K562 (cell line): ENCODE data around the gene IMMP2L. TPM values are rescaled to one million over a fixed set of nuclear protein-coding genes. Genes with fewer than 3 reads are reported as not detected.

Experiments used
- ATAC-seq: fragments of 200-7000 bp; cut with Tn5 transposase; 3 replicates; pipeline ENCODE4 v1.9.1; 2020; ENCODE audit warnings: moderate library complexity
- BruUV-seq: library from RNA; stranded (reverse); fragments of 400-500 nt; replicated peaks from 2 replicates; lab custom pipeline; 2021; lab: Mats Ljungman, UMichigan
- CTCF ChIA-PET: fragments of 300-600 bp; formaldehyde crosslinking; extraction: SDS; loops from one replicate; lab custom pipeline; 2021; ENCODE audit warnings: low intra/inter-chr PET ratio; lab: Yijun Ruan, JAX
- POLR2A ChIA-PET: fragments of 300-600, 350-650 bp; sonication (Branson Sonifier 250); formaldehyde crosslinking; extraction: SDS; loops from one replicate; lab custom pipeline; 2021; ENCODE audit warnings: antibody characterized with exemption, inconsistent platforms; lab: Yijun Ruan, JAX
- DNase-seq, 4 experiments: peaks; one replicate each; pipeline versions ENCODE4 v3.0.0 to v3.0.0-alpha.2; 2011 to 2018; ENCODE audit warnings: low spot score in 3 of 4, mixed read lengths in 3 of 4; ENCODE audit errors: extremely low read depth in 1 of 4
- FAIRE-seq: peaks from 2 replicates; lab custom pipeline; 2011; peaks lifted over from hg19 to GRCh38; lab: Jason Lieb, UNC
- H2AFZ ChIP-seq: 2 replicates; pipeline ENCODE4 v1.6.0; 2011; ENCODE audit warnings: low read depth, low read length, control low read depth, inconsistent platforms
- H3K27ac ChIP-seq: fragments of 200-600 bp; 3 replicates; pipeline ENCODE4 v1.8.0; 2011; ENCODE audit warnings: low read depth, mild to moderate bottlenecking, control low read depth, inconsistent platforms, low read length, moderate library complexity, mixed read lengths; ENCODE audit errors: extremely low read depth
- H3K27me3 ChIP-seq, 2 experiments: fragments of 300-600 bp in 1 of 2; 2 replicates in 1 of 2; 3 replicates in 1 of 2; pipeline versions ENCODE4 v1.6.0 to v1.8.0; 2011; ENCODE audit warnings: inconsistent platforms in 2 of 2, low read length in 2 of 2, mild to moderate bottlenecking in 1 of 2, mixed read lengths in 1 of 2, moderate library complexity in 1 of 2; ENCODE audit not compliant: control insufficient read depth in 2 of 2, insufficient read depth in 2 of 2
- H3K36me3 ChIP-seq: fragments of 300-600 bp; 3 replicates; pipeline ENCODE4 v1.8.0; 2011; ENCODE audit warnings: mild to moderate bottlenecking, low read length, inconsistent platforms; ENCODE audit not compliant: control insufficient read depth, insufficient read depth
- H3K4me1 ChIP-seq, 2 experiments: fragments of 200-600 bp in 1 of 2; replicated peaks in 1 of 2; 2 replicates in 1 of 2; 3 replicates in 1 of 2; pipeline versions ENCODE4 v1.5.1 to v1.8.0; 2011; ENCODE audit warnings: inconsistent platforms in 2 of 2, low read length in 2 of 2, mild to moderate bottlenecking in 1 of 2, mixed read lengths in 1 of 2, moderate library complexity in 1 of 2; ENCODE audit not compliant: control insufficient read depth in 2 of 2, insufficient read depth in 2 of 2
- H3K4me2 ChIP-seq: 2 replicates; pipeline ENCODE4 v1.6.1; 2011; ENCODE audit warnings: low read length, control low read depth, inconsistent platforms, mixed read lengths; ENCODE audit not compliant: insufficient read depth
- H3K4me3 ChIP-seq: fragments of 200-600 bp; sonication (generic), shearing (Covaris generic); 2 replicates; pipeline ENCODE4 v1.5.1; 2016; ENCODE audit warnings: control low read depth, inconsistent platforms
- H3K79me2 ChIP-seq: fragments of 200-600 bp; 3 replicates; pipeline ENCODE4 v1.8.0; 2011; ENCODE audit warnings: low read length, inconsistent platforms; ENCODE audit not compliant: control insufficient read depth, insufficient read depth
- H3K9ac ChIP-seq, 2 experiments: 2 replicates each; pipeline versions ENCODE4 v1.6.0 to v1.6.1; 2011; ENCODE audit warnings: low read depth in 2 of 2, low read length in 2 of 2, control low read depth in 1 of 2, inconsistent platforms in 1 of 2, mild to moderate bottlenecking in 1 of 2, mixed read lengths in 1 of 2; ENCODE audit not compliant: insufficient read depth in 1 of 2
- H3K9me1 ChIP-seq: one replicate; pipeline ENCODE4 v1.6.0; 2011; ENCODE audit warnings: inconsistent platforms, mild to moderate bottlenecking, low read length, moderate library complexity; ENCODE audit not compliant: control insufficient read depth, insufficient read depth
- H3K9me3 ChIP-seq: replicated peaks from 2 replicates; pipeline ENCODE4 v1.5.1; 2011; ENCODE audit warnings: low read depth, low read length, inconsistent platforms; ENCODE audit not compliant: control insufficient read depth, insufficient read depth
- H4K20me1 ChIP-seq: replicated peaks from 2 replicates; pipeline ENCODE4 v1.6.1; 2011; ENCODE audit warnings: low read length, inconsistent platforms, mixed read lengths; ENCODE audit not compliant: control insufficient read depth, insufficient read depth
- ELF1 ChIP-seq: fragments of 200-800 bp; sonication (Bioruptor generic); IDR thresholded peaks from 2 replicates; pipeline ENCODE4 v1.6.1; 2016; ENCODE audit warnings: missing genetic modification characterization, missing compliant biosample characterization
- ELF4 ChIP-seq: fragments of 450-650 bp; formaldehyde crosslinking; IDR thresholded peaks from 2 replicates; pipeline ENCODE4 v1.4.0; 2022; ENCODE audit warnings: missing genetic modification characterization
- HMG20B ChIP-seq: fragments of 250-450 bp; sonication (Bioruptor Pico); IDR thresholded peaks from 2 replicates; pipeline ENCODE4 v1.5.0; 2021; ENCODE audit warnings: mild to moderate bottlenecking
- HNRNPH1 ChIP-seq: fragments of 200-400 bp; formaldehyde crosslinking; optimal IDR thresholded peaks from 2 replicates; pipeline ENCODE3; 2017; ENCODE audit warnings: low read depth, mild to moderate bottlenecking, low read length, moderate library complexity
- NCOA6 ChIP-seq: fragments of 450-650 bp; IDR thresholded peaks from 2 replicates; pipeline ENCODE4 v1.6.1; 2017; ENCODE audit warnings: mild to moderate bottlenecking
- NFE2 ChIP-seq: IDR thresholded peaks from 2 replicates; pipeline ENCODE4 v1.6.1; 2014; ENCODE audit warnings: antibody characterized with exemption, low read depth
- NFXL1 ChIP-seq: fragments of 450-650 bp; formaldehyde crosslinking; IDR thresholded peaks from 2 replicates; pipeline ENCODE4 v1.4.0; 2021; ENCODE audit warnings: mild to moderate bottlenecking
- TARDBP ChIP-seq: fragments of 450-650 bp; IDR thresholded peaks from 2 replicates; pipeline ENCODE4 v1.6.1; 2016
- TCF3 ChIP-seq: sonication (generic); formaldehyde crosslinking; IDR thresholded peaks from 2 replicates; pipeline ENCODE4 v1.4.0; 2020; ENCODE audit warnings: mild to moderate bottlenecking, missing genetic modification reagents
- ZKSCAN1 ChIP-seq: fragments of 150-350 bp; IDR thresholded peaks from 2 replicates; pipeline ENCODE4 v1.6.1; 2016; ENCODE audit warnings: low read depth, low read length
- ZNF584 ChIP-seq: fragments of 200-800 bp; sonication (Bioruptor generic); IDR thresholded peaks from 2 replicates; pipeline ENCODE4 v1.6.1; 2016; ENCODE audit warnings: low read depth, mild to moderate bottlenecking, missing genetic modification characterization, missing compliant biosample characterization
- WGBS: fragments of 100-300 bp; shearing (Covaris generic); methylation state at CpG from one replicate; pipeline ENCODE4 v1.1.6; 2016; ENCODE audit warnings: low coverage, mixed read lengths; ENCODE audit not compliant: insufficient coverage; ENCODE audit errors: missing lambda C conversion rate; 5-methylcytosine and 5-hydroxymethylcytosine counted together
- in situ Hi-C: fragments of 300-500 bp; cut with MboI; formaldehyde crosslinking; loops from 4 replicates; pipeline ENCODE4 v1.15.0; 2018; ENCODE audit warnings: inconsistent platforms, mixed read lengths
- intact Hi-C: fragments of 100-400 bp; cut with micrococcal nuclease; formaldehyde crosslinking; loops from 2 replicates; pipeline ENCODE4 v1.14.2; 2022
- polyA plus RNA-seq, 8 experiments: library from polyadenylated mRNA; depleted of rRNA in 4 of 8; stranded (reverse) in 5 of 8; unstranded in 3 of 8; fragments of >200 nt; fragmentation: Nextera tagmentation in 2 of 8; fragmentation: Illumina TruSeq in 1 of 8; extraction: Ambion mirVana in 2 of 8; extraction: Trizol in 1 of 8; gene quantifications; 2 replicates each; pipeline versions ENCODE4 v1.2.1 to v1.2.3, GENCODE V29; 2011 to 2014; ENCODE audit warnings: inconsistent platforms in 1 of 8, missing spikeins in 1 of 8
- total RNA-seq, 7 experiments: library from RNA; depleted of rRNA in 6 of 7; stranded (reverse); fragments of >200 nt in 6 of 7; fragmentation: Illumina TruSeq in 2 of 7; extraction: Trizol in 2 of 7; gene quantifications; 2 replicates each; pipeline versions ENCODE4 v1.2.1 to v1.2.3, GENCODE V29; 2011 to 2021; ENCODE audit warnings: low replicate concordance in 1 of 7

The IMMP2L gene
- total and polyA plus RNA-seq, 9 of the 15 experiments (the other 6 are each of a cell fraction or from before 2014, with no cell fraction given): 29.7 to 116 (median 53.0) TPM

GRCh38 chr7:111554086-111554485 is 8.2 kb downstream of the IMMP2L start (continued):
- TF ChIP-seq ELF4 (CRISPR knock-in tag) (no peak), HMG20B (no peak), TCF3 (CRISPR knock-in tag) (no peak), HNRNPH1 (no peak)

GRCh38 chr7:111541067-111541466 is 21.2 kb downstream of the IMMP2L start:
- in situ Hi-C loops: no loop called here
- H3K36me3 ChIP-seq: peaks cover 23% of the 10 kb centered on the region; the same call in 2 of the 3 replicates
- H3K9me1 ChIP-seq: no peaks in the 10 kb centered on the region
- no peaks in the 10 kb centered on the region for H3K4me1 ChIP-seq
- ATAC-seq (no peak), DNase-seq (no peak), FAIRE-seq (no peak)
- ChIA-PET POLR2A (interaction anchor here (0.9 to 1.1 kb wide), 2 partner anchors 20 to 21 kb away, joined by 3 to 4 read pairs; partner anchors contain the start of gene IMMP2L), CTCF (no interaction called here)
- H3K4me3 ChIP-seq: no peak overlapping the region
- H3K9ac ChIP-seq: no peak overlapping the region
- H3K9me3 ChIP-seq: no peaks in the 10 kb centered on the region
- H3K4me2 ChIP-seq: no peak overlapping the region
- no peaks in the 10 kb centered on the region for H3K79me2 ChIP-seq
- no peaks in the 10 kb centered on the region for H3K27me3 ChIP-seq
- H2AFZ ChIP-seq: no peak overlapping the region
- intact Hi-C loops: no loop called here
- H4K20me1 ChIP-seq: no peaks in the 10 kb centered on the region
- TF ChIP-seq NCOA6: no peak
- TF ChIP-seq TARDBP: no peak
- no peak for TF ChIP-seq NFXL1
- 0 out of 2 replicates have a peak, but pooled peaks have one; percentile 4 for TF ChIP-seq NFE2
- TF ChIP-seq ZNF584 (CRISPR knock-in tag): no peak
- TF ChIP-seq ZKSCAN1: no peak
- TF ChIP-seq ELF1: no peak
- WGBS: 91% methylated on average over 2 of the region's 2 CpGs
- H3K27ac ChIP-seq: no peak overlapping the region
- BruUV-seq: no TSS peak
